Transverse colon (tissue), 3 donors: ENCODE measurements around the gene CRIP1.

Source experiments
- EP300 ChIP-seq: sonication (generic); formaldehyde crosslinking; IDR thresholded peaks from one replicate; pipeline ENCODE4 v1.6.1; 2017; ENCODE audit warnings: antibody characterized with exemption, low read depth
- POLR2A ChIP-seq: fragments of 450-650 bp; IDR thresholded peaks from one replicate; pipeline ENCODE4 v1.6.1; 2016; ENCODE audit warnings: antibody characterized with exemption, mild to moderate bottlenecking, moderate library complexity
- TF ChIP-seq, protein P1 (sequence below), 5 experiments: fragments of 200-600 bp in 3 of 5; fragments of 450-650 bp in 2 of 5; sonication (generic) in 3 of 5; IDR thresholded peaks; 1 replicate in 2 of 5; 2 replicates in 3 of 5; pipeline ENCODE4 v1.5.1; 2016 to 2017; ENCODE audit warnings: antibody characterized with exemption in 5 of 5, inconsistent platforms in 3 of 5, mild to moderate bottlenecking in 2 of 5, moderate library complexity in 1 of 5

DNA sequence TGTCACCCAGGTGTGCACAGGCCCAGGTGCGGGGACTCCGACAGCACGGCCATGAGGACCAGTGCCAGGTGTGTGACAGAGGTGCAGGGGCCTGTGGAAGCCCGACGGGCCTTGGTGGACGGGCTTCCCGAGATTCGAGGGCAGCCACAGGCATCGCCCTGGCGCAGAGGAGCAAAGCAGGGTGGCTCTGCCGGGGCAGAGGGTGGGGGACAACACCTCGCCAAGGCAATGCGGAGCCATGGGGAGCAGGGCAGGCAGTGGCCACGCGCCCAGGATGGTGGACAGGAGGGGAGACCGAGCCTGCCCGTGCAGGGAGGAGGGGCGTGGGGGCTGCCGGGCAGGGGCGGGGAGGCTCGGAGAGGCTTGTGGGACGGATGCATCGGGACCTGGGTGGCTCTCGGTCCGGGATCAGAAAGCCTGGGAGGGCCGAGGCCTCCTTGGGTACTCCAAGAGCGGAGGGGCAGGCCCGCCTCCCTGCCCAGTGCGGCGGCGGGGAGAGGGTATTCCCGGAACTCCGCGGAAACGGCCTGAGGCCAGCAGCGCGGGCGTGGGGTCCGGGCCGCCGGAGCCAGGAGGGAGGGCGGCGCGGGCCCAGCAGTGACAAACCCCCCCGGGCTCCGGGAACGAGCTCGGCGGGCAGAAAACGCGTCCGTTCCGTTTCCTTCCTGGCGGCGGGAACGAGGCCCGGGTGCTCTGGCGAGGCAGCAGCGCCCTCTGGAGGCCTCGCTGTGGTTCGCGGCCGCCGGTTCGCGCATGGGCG is 41.3 kb downstream of the CRIP1 start:
- TF ChIP-seq EP300 = no peak
- no peak for TF ChIP-seq POLR2A
- TF ChIP-seq, protein P1, sequence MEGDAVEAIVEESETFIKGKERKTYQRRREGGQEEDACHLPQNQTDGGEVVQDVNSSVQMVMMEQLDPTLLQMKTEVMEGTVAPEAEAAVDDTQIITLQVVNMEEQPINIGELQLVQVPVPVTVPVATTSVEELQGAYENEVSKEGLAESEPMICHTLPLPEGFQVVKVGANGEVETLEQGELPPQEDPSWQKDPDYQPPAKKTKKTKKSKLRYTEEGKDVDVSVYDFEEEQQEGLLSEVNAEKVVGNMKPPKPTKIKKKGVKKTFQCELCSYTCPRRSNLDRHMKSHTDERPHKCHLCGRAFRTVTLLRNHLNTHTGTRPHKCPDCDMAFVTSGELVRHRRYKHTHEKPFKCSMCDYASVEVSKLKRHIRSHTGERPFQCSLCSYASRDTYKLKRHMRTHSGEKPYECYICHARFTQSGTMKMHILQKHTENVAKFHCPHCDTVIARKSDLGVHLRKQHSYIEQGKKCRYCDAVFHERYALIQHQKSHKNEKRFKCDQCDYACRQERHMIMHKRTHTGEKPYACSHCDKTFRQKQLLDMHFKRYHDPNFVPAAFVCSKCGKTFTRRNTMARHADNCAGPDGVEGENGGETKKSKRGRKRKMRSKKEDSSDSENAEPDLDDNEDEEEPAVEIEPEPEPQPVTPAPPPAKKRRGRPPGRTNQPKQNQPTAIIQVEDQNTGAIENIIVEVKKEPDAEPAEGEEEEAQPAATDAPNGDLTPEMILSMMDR (IDR thresholded peaks at IDR 0.05) = peak; percentile 60 to 92 (median 83)
